Measurements from ENCODE around the gene CES1.
"Not testable (repeated sequence)": the region's sequence is repeated elsewhere in the genome, so short reads cannot be mapped to it uniquely, and the experiment has no call there.

The CES1 gene

GRCh38 chr16:55782091-55782792 is 50.7 kb downstream of the CES1 start:
- not testable (repeated sequence) for DNase-seq

GRCh38 chr16:55781456-55781855 is 51.4 kb downstream of the CES1 start:
- DNase-seq, result not testable (repeated sequence)

GRCh38 chr16:55780095-55780407 is 52.8 kb downstream of the CES1 start:
- DNase-seq, result not testable (repeated sequence)

GRCh38 chr16:55779402-55780094 is 53.3 kb downstream of the CES1 start:
- no peak for DNase-seq

GRCh38 chr16:55778757-55779156 is 54.1 kb downstream of the CES1 start:
- DNase-seq, result no peak

GRCh38 chr16:55775857-55776256 is 57.0 kb downstream of the CES1 start:
- no peak for DNase-seq

- DNase-seq, result no peak
Observed at GRCh38 chr16:55773859-55774549, 58.9 kb downstream of the CES1 start.

GRCh38 chr16:55765161-55765560 is 67.7 kb downstream of the CES1 start:
- no peak for DNase-seq

GRCh38 chr16:55760310-55761001 is 72.4 kb downstream of the CES1 start:
- no peak for DNase-seq

- DNase-seq, result not testable (repeated sequence)
Observed at GRCh38 chr16:55759965-55760309, 73.0 kb downstream of the CES1 start.

- DNase-seq, result not testable (repeated sequence)
Observed at GRCh38 chr16:55757595-55758527, 75.0 kb downstream of the CES1 start.

GRCh38 chr16:55756963-55757362 is 75.9 kb downstream of the CES1 start:
- DNase-seq, result no peak

GRCh38 chr16:55754056-55754455 is 78.8 kb downstream of the CES1 start:
- no peak for DNase-seq

- DNase-seq, result not testable (repeated sequence)
Observed at GRCh38 chr16:55753145-55753631, 79.7 kb downstream of the CES1 start.
